ENCODE measurements around the gene DRC7. TPM values are rescaled to one million over a fixed set of nuclear protein-coding genes. Genes with fewer than 3 reads are reported as not detected.

DRC7 gene
- total RNA-seq, 1 donor from 2014 or later, result not detected

DNA sequence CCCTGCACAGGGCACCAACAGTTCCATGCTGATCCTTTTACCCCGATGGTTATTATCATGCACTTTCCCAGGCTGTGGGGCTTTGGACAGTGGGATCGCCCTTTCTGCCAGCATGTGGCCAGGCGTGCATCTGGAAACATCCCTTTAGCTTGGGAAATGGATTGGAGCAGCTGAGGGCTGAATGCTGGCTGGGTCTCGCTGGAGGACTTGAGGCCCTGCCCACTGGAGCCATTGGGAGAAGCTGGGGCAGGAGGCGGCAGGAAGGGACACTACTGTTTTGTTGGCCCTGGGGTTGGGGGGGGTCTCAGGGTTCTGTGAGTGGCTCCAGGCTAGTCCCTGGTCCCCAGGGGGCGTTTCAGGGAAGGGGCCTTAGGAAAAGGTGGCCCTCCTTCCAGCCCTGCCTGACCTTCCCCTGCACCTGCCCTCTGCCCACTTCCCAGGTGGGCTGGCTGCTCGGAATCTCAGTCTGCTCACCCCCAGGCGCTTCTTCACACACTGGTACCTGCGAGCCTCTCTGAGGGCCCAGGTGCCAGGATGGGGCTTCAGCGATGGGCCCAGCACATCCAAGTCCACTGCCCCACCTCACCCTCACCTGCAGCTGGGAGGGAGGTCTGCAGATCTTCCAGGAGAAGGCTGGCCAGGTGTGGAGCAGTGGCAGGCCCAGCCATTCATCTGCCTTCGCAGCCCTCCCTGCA, 28.1 kb upstream of the DRC7 start:
- Mint-ChIP-seq H3K9me3 (ENCODE audit: low read depth) (no peaks in the 10 kb centered on the region), H3K4me1 (ENCODE audit: low read depth) (no peaks in the 10 kb centered on the region), H3K27me3 (ENCODE audit: low read depth) (peaks cover 3% of the 10 kb centered on the region), H3K36me3 (ENCODE audit: low read depth) (peaks cover 11% of the 10 kb centered on the region), H3K27ac (ENCODE audit: unreplicated experiment) (no peak overlapping the region), H3K4me3 (ENCODE audit: unreplicated experiment) (no peak overlapping the region)
- DNase-seq (ENCODE audit: low spot score), result no peak
- TF ChIP-seq, protein P1, sequence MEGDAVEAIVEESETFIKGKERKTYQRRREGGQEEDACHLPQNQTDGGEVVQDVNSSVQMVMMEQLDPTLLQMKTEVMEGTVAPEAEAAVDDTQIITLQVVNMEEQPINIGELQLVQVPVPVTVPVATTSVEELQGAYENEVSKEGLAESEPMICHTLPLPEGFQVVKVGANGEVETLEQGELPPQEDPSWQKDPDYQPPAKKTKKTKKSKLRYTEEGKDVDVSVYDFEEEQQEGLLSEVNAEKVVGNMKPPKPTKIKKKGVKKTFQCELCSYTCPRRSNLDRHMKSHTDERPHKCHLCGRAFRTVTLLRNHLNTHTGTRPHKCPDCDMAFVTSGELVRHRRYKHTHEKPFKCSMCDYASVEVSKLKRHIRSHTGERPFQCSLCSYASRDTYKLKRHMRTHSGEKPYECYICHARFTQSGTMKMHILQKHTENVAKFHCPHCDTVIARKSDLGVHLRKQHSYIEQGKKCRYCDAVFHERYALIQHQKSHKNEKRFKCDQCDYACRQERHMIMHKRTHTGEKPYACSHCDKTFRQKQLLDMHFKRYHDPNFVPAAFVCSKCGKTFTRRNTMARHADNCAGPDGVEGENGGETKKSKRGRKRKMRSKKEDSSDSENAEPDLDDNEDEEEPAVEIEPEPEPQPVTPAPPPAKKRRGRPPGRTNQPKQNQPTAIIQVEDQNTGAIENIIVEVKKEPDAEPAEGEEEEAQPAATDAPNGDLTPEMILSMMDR (IDR thresholded peaks at IDR 0.05), result no peak

DNA sequence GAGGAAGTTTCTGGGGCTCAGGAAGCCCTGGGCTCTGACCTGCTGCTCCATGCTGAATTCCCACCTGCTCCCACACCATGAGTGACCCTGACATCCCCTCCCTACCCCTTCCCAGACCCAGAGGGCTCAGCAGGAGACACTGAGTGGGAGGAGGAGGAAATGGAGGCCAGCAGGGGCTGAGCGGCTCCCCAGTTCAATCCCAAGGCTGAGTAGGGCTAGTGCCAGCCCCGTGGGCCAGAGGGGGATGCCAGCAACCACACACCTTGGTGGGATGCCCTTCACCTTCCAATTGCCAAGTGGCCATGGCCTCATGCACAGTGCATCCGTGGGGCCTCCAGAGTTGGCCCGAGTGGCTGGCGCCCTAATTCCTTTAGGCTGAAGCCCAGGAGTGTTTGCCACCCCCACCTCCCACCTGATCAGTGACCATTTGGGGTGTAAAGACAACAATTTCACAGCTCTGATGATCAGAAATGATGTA, 27.5 kb upstream of the DRC7 start:
- H3K27ac Mint-ChIP-seq (ENCODE audit: unreplicated experiment), result no peak overlapping the region
- peaks cover 8% of the 10 kb centered on the region for H3K36me3 Mint-ChIP-seq (ENCODE audit: low read depth)
- no peak overlapping the region for H3K4me3 Mint-ChIP-seq (ENCODE audit: unreplicated experiment)
- peaks cover 3% of the 10 kb centered on the region for H3K27me3 Mint-ChIP-seq (ENCODE audit: low read depth)
- H3K9me3 Mint-ChIP-seq (ENCODE audit: low read depth), result no peaks in the 10 kb centered on the region
- DNase-seq (ENCODE audit: low spot score), result peak; percentile 68
- H3K4me1 Mint-ChIP-seq (ENCODE audit: low read depth), result no peaks in the 10 kb centered on the region
- TF ChIP-seq, protein P1 (IDR thresholded peaks at IDR 0.05), result no peak

GRCh38 chr16:57667526-57668262, 26.9 kb upstream of the DRC7 start:
- no peaks in the 10 kb centered on the region for H3K4me1 Mint-ChIP-seq (ENCODE audit: low read depth)
- TF ChIP-seq, protein P1 (IDR thresholded peaks at IDR 0.05), result peak; percentile 46
- peaks cover 3% of the 10 kb centered on the region for H3K27me3 Mint-ChIP-seq (ENCODE audit: low read depth)
- DNase-seq (ENCODE audit: low spot score), result peak; percentile 81
- H3K36me3 Mint-ChIP-seq (ENCODE audit: low read depth), result peaks cover 6% of the 10 kb centered on the region
- H3K4me3 Mint-ChIP-seq (ENCODE audit: unreplicated experiment), result no peak overlapping the region
- H3K27ac Mint-ChIP-seq (ENCODE audit: unreplicated experiment), result no peak overlapping the region
- H3K9me3 Mint-ChIP-seq (ENCODE audit: low read depth), result no peaks in the 10 kb centered on the region

- DNase-seq (ENCODE audit: low spot score), result peak; percentile 88
- Mint-ChIP-seq H3K4me1 (ENCODE audit: low read depth) (no peaks in the 10 kb centered on the region), H3K36me3 (ENCODE audit: low read depth) (peaks cover 6% of the 10 kb centered on the region), H3K4me3 (ENCODE audit: unreplicated experiment) (no peak within 1 kb of the TSS), H3K27ac (ENCODE audit: unreplicated experiment) (no peak within 1 kb of the TSS), H3K9me3 (ENCODE audit: low read depth) (no peaks in the 10 kb centered on the region), H3K27me3 (ENCODE audit: low read depth) (peaks cover 7% of the 10 kb centered on the region)
- TF ChIP-seq, protein P1 (IDR thresholded peaks at IDR 0.05), result no peak
These were observed 26.4 kb upstream of the DRC7 start, which contains the start of gene ADGRG3 for GRCh38 chr16:57668263-57668571. Gene ADGRG3 (plus strand): TSS chr16:57668306. CDS start chr16:57668348, 42 bp downstream.

- no peak overlapping the region for H3K27ac Mint-ChIP-seq (ENCODE audit: unreplicated experiment)
- peaks cover 6% of the 10 kb centered on the region for H3K36me3 Mint-ChIP-seq (ENCODE audit: low read depth)
- H3K4me1 Mint-ChIP-seq (ENCODE audit: low read depth), result no peaks in the 10 kb centered on the region
- H3K27me3 Mint-ChIP-seq (ENCODE audit: low read depth), result peaks cover 14% of the 10 kb centered on the region
- DNase-seq (ENCODE audit: low spot score), result peak; percentile 68
- H3K4me3 Mint-ChIP-seq (ENCODE audit: unreplicated experiment), result no peak overlapping the region
- TF ChIP-seq, protein P1 (IDR thresholded peaks at IDR 0.05), result no peak
- no peaks in the 10 kb centered on the region for H3K9me3 Mint-ChIP-seq (ENCODE audit: low read depth)
These were observed 25.8 kb upstream of the DRC7 start for GRCh38 chr16:57668630-57669475.

Measured in chondrocyte (in vitro differentiated cells).